Mesenchymal stem cell (in vitro differentiated cells and primary cell): ENCODE results near the gene ACACA.

Experiments used
- DNase-seq: peaks from one replicate; pipeline ENCODE4 v3.0.0-alpha.2; 2013
- H2AFZ ChIP-seq: one replicate; pipeline ENCODE4 v1.6.1; 2013; ENCODE audit warnings: low read depth, mild to moderate bottlenecking, control low read depth, inconsistent platforms, low read length, moderate library complexity
- H2AK5ac ChIP-seq: 2 replicates; pipeline ENCODE4 v1.6.1; 2013; ENCODE audit warnings: low read length, moderate library complexity, mild to moderate bottlenecking, inconsistent platforms; ENCODE audit not compliant: severe bottlenecking
- H2BK120ac ChIP-seq: one replicate; pipeline ENCODE4 v1.6.1; 2013; ENCODE audit warnings: low read depth, mild to moderate bottlenecking, inconsistent platforms, low read length, moderate library complexity
- H2BK12ac ChIP-seq, 2 experiments: one replicate each; pipeline ENCODE4 v1.6.1; 2013; ENCODE audit warnings: inconsistent platforms in 2 of 2, low read length in 2 of 2, mild to moderate bottlenecking in 2 of 2, moderate library complexity in 2 of 2, control low read depth in 1 of 2
- H2BK15ac ChIP-seq: one replicate; pipeline ENCODE4 v1.6.1; 2013; ENCODE audit warnings: mild to moderate bottlenecking, low read depth, inconsistent platforms; ENCODE audit not compliant: poor library complexity, severe bottlenecking
- H2BK5ac ChIP-seq: 2 replicates; pipeline ENCODE4 v1.6.1; 2013; ENCODE audit warnings: low read depth, mild to moderate bottlenecking, low read length, control low read depth, inconsistent platforms; ENCODE audit not compliant: poor library complexity, severe bottlenecking
- H3K14ac ChIP-seq, 2 experiments: one replicate each; pipeline ENCODE4 v1.6.1; 2013; ENCODE audit warnings: inconsistent platforms in 2 of 2, low read length in 2 of 2, control low read depth in 1 of 2, mild to moderate bottlenecking in 1 of 2, moderate library complexity in 1 of 2
- H3K18ac ChIP-seq, 2 experiments: one replicate each; pipeline ENCODE4 v1.6.1; 2013; ENCODE audit warnings: inconsistent platforms in 2 of 2, low read length in 2 of 2, control low read depth in 1 of 2, low read depth in 1 of 2, mild to moderate bottlenecking in 1 of 2
- H3K23ac ChIP-seq, 2 experiments: one replicate each; pipeline ENCODE4 v1.6.1; 2013; ENCODE audit warnings: inconsistent platforms in 2 of 2, low read length in 2 of 2, mild to moderate bottlenecking in 2 of 2, moderate library complexity in 2 of 2, control low read depth in 1 of 2
- H3K27ac ChIP-seq: 2 replicates; pipeline ENCODE4 v1.5.1; 2013; ENCODE audit warnings: mild to moderate bottlenecking, moderate library complexity, low read length, control low read depth, inconsistent platforms; ENCODE audit not compliant: poor library complexity, severe bottlenecking
- H3K27me3 ChIP-seq, 2 experiments: 2 replicates each; pipeline versions ENCODE4 v1.6.1 to v1.7.0; 2013; ENCODE audit warnings: low read length in 2 of 2, mild to moderate bottlenecking in 2 of 2, moderate library complexity in 2 of 2, control low read depth in 1 of 2, inconsistent platforms in 1 of 2; ENCODE audit not compliant: control insufficient read depth in 1 of 2, insufficient read depth in 1 of 2
- H3K36me3 ChIP-seq, 2 experiments: 2 replicates each; pipeline versions ENCODE4 v1.6.1 to v1.7.0; 2013; ENCODE audit warnings: low read length in 2 of 2, control low read depth in 1 of 2, inconsistent platforms in 1 of 2, low read depth in 1 of 2, mild to moderate bottlenecking in 1 of 2; ENCODE audit not compliant: insufficient read depth in 2 of 2, control insufficient read depth in 1 of 2
- H3K4ac ChIP-seq, 2 experiments: one replicate each; pipeline ENCODE4 v1.6.1; 2013; ENCODE audit warnings: inconsistent platforms in 2 of 2, low read length in 2 of 2, mild to moderate bottlenecking in 2 of 2, moderate library complexity in 2 of 2, control low read depth in 1 of 2, low read depth in 1 of 2
- H3K4me1 ChIP-seq: 2 replicates; pipeline ENCODE4 v1.6.1; 2013; ENCODE audit warnings: low read depth, low read length, control low read depth; ENCODE audit not compliant: control insufficient read depth, insufficient read depth
- H3K4me2 ChIP-seq: 2 replicates; pipeline ENCODE4 v1.6.1; 2013; ENCODE audit warnings: low read length, mild to moderate bottlenecking, inconsistent platforms; ENCODE audit not compliant: poor library complexity, severe bottlenecking
- H3K4me3 ChIP-seq, 2 experiments: 2 replicates each; pipeline versions ENCODE4 v1.5.1 to v1.7.0; 2013; ENCODE audit warnings: low read length in 2 of 2, mild to moderate bottlenecking in 2 of 2, control low read depth in 1 of 2, low read depth in 1 of 2; ENCODE audit not compliant: insufficient read depth in 1 of 2
- H3K79me1 ChIP-seq: replicated peaks from 2 replicates; pipeline ENCODE4 v1.6.1; 2013; ENCODE audit warnings: mild to moderate bottlenecking, control low read depth, low read length, inconsistent platforms; ENCODE audit not compliant: poor library complexity, severe bottlenecking
- H3K9ac ChIP-seq: 2 replicates; pipeline ENCODE4 v1.7.0; 2013; ENCODE audit warnings: mild to moderate bottlenecking, low read length, moderate library complexity
- H3K9me3 ChIP-seq: 2 replicates; pipeline ENCODE4 v1.7.0; 2013; ENCODE audit warnings: mild to moderate bottlenecking, low read length; ENCODE audit not compliant: control insufficient read depth
- H4K8ac ChIP-seq: one replicate; pipeline ENCODE4 v1.6.1; 2013; ENCODE audit warnings: inconsistent platforms, mild to moderate bottlenecking, low read length, moderate library complexity
- H4K91ac ChIP-seq: one replicate; pipeline ENCODE4 v1.6.1; 2013; ENCODE audit warnings: mild to moderate bottlenecking, low read length, inconsistent platforms
- WGBS: methylation state at CpG from one replicate; pipeline ENCODE4 v1.1.7; 2013; ENCODE audit warnings: mixed read lengths; 5-methylcytosine and 5-hydroxymethylcytosine counted together

Gene ACACA

DNA sequence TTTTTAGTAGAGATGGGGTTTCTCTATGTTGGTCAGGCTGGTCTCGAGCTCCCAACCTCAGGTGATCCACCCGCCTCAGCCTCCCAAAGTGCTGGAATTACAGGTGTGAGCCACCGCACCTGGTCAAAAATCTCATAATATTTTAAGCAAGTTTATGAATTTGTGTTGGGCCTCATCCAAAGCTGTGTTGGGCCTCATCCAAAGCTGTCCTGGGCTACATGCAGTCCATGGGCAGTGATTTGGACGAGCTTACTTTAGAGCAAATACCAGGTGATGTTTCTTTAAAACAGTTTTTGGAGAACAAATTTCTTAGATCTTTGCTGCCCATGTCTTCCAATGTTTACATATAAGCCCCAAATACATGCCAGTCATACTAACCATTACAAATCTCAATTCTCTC lies 115.3 kb downstream of the ACACA start:
- Histone ChIP-seq H3K4me1 (peaks cover 1% of the 10 kb centered on the region), H2BK5ac (no peak overlapping the region), H3K27me3 (no peaks in the 10 kb centered on the region), H3K9ac (no peak overlapping the region), H2AK5ac (no peak overlapping the region), H3K4me2 (no peak overlapping the region), H2AFZ (no peak overlapping the region), H2BK15ac (no peak overlapping the region), H2BK120ac (no peak overlapping the region), H3K4me3 (no peak overlapping the region), H3K23ac (no peak overlapping the region), H3K4ac (no peak overlapping the region), H3K27ac (no peak overlapping the region), H3K18ac (no peak overlapping the region), H3K79me1 (peaks cover 30% of the 10 kb centered on the region), H4K8ac (no peak overlapping the region), H3K9me3 (no peaks in the 10 kb centered on the region), H3K36me3 (no peaks in the 10 kb centered on the region), H3K14ac (no peak overlapping the region), H4K91ac (no peak overlapping the region), H2BK12ac (no peak overlapping the region)
- 99% methylated on average over 4 of the region's 4 CpGs for WGBS
- no peak for DNase-seq

DNA sequence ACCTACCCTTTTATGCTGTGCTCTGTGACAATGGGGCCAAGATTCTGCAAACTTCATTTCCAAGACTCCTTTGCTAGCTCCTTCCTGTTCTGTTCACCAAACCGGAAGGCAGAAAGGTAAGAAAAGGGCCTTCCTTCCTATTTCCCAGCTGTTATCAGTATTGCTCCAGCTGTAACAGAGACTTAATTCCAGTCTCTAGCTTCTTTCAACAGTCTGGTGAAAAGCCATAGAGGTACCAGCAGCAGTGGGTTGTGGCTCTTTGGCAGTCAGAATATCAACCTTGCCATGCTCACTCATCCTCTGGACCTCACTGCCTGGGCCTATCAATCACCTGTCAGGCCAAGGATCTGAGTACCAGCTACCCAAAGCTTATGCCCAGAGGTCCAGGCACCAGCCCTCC lies 120.2 kb downstream of the ACACA start:
- Histone ChIP-seq H2BK120ac (no peak overlapping the region), H2BK15ac (no peak overlapping the region), H3K79me1 (peaks cover 27% of the 10 kb centered on the region), H3K9ac (no peak overlapping the region), H3K4me2 (no peak overlapping the region), H4K91ac (peak overlapping the region; percentile 65), H4K8ac (peak overlapping the region; percentile 61), H3K18ac (no peak overlapping the region), H3K14ac (no peak overlapping the region), H3K27me3 (no peaks in the 10 kb centered on the region), H3K4ac (no peak overlapping the region), H3K27ac (no peak overlapping the region), H3K9me3 (no peaks in the 10 kb centered on the region), H3K23ac (no peak overlapping the region), H2AK5ac (no peak overlapping the region), H2BK5ac (no peak overlapping the region), H3K36me3 (peaks cover 8 to 31% of the 10 kb centered on the region in 2 experiments), H2AFZ (no peak overlapping the region), H3K4me1 (peaks cover 1% of the 10 kb centered on the region), H3K4me3 (no peak overlapping the region), H2BK12ac (no peak overlapping the region)
- DNase-seq, result no peak
- WGBS, result 92% methylated on average over 1 of the region's 1 CpG

DNA sequence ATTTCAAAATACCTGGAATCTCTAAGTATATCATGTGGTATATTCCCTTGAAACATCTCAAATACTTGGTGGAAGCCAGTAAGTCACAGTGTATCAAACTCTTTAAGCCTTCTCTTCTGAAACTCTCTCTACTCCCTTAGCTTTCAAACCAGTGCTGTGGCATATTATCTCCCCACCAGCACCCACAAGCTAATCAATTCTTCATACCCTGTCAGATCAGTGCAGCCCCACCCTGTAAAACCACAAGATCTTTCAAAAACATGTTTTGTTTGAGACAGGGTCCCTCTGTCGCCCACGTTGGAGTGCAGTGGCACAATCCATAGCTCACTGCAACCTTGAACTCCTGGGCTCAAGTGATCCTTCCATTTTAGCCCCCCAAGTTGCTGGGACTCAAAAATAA lies 122.4 kb downstream of the ACACA start:
- Histone ChIP-seq H3K79me1 (peaks cover 20% of the 10 kb centered on the region), H2BK12ac (no peak overlapping the region), H3K36me3 (peaks cover 9 to 43% of the 10 kb centered on the region in 2 experiments), H3K4me1 (no peaks in the 10 kb centered on the region), H2AK5ac (no peak overlapping the region), H3K9ac (no peak overlapping the region), H4K91ac (no peak overlapping the region), H3K14ac (no peak overlapping the region), H3K23ac (no peak overlapping the region), H3K27ac (no peak overlapping the region), H2BK15ac (no peak overlapping the region), H3K4me3 (no peak overlapping the region), H2BK5ac (no peak overlapping the region), H3K18ac (no peak overlapping the region), H4K8ac (no peak overlapping the region), H3K27me3 (no peaks in the 10 kb centered on the region), H2BK120ac (no peak overlapping the region), H3K9me3 (no peaks in the 10 kb centered on the region), H2AFZ (no peak overlapping the region), H3K4me2 (no peak overlapping the region), H3K4ac (no peak overlapping the region)
- DNase-seq, result no peak
- WGBS, result 97% methylated on average over 2 of the region's 2 CpGs

DNA sequence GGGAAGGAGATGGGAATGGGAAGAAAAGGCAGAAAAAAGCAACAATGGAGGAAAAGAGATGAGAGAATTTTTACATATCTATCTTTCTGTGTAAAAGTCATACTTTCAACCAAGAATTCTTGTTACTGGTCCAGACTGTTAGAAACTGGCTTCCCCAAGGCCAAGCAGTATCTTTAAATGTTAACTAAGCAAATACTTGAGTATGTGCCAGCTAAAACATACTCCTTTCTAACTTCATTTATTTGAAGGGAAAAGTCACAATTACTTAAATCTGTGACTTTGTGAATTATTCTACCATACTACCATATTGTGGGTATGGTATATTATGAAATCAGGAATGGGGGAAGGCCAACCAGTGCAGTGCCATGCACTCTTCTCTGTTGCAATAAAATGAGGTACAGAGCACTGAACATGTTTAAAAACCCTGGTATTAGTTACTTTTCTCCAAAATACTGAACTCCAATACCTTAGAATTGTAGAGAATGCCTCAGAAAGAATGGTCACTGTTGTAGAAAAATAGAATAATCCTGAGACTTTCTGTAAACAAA lies 123.1 kb downstream of the ACACA start:
- Histone ChIP-seq H3K9ac (no peak overlapping the region), H2BK120ac (no peak overlapping the region), H3K14ac (no peak overlapping the region), H3K9me3 (no peaks in the 10 kb centered on the region), H3K27me3 (no peaks in the 10 kb centered on the region), H3K23ac (no peak overlapping the region), H3K36me3 (peaks cover 9 to 43% of the 10 kb centered on the region in 2 experiments), H4K8ac (no peak overlapping the region), H3K4ac (no peak overlapping the region), H2AK5ac (no peak overlapping the region), H2BK12ac (no peak overlapping the region), H3K4me2 (peak overlapping the region; percentile 2), H2AFZ (no peak overlapping the region), H2BK15ac (no peak overlapping the region), H2BK5ac (no peak overlapping the region), H4K91ac (no peak overlapping the region), H3K4me1 (no peaks in the 10 kb centered on the region), H3K27ac (no peak overlapping the region), H3K4me3 (no peak overlapping the region), H3K18ac (no peak overlapping the region), H3K79me1 (peaks cover 17% of the 10 kb centered on the region)
- DNase-seq, result no peak
